Tracheal epithelial cell (primary cell): Measurements from ENCODE around the gene TTR. TPM values are rescaled to one million over a fixed set of nuclear protein-coding genes. Genes with fewer than 3 reads are reported as not detected.

Experiments
- total RNA-seq: library from RNA; depleted of rRNA; stranded (reverse); fragments of >200 nt; gene quantifications from 2 replicates; pipeline ENCODE4 v1.2.1, GENCODE V29; 2014

The TTR gene
- not detected in 2 replicates for total RNA-seq

DNA sequence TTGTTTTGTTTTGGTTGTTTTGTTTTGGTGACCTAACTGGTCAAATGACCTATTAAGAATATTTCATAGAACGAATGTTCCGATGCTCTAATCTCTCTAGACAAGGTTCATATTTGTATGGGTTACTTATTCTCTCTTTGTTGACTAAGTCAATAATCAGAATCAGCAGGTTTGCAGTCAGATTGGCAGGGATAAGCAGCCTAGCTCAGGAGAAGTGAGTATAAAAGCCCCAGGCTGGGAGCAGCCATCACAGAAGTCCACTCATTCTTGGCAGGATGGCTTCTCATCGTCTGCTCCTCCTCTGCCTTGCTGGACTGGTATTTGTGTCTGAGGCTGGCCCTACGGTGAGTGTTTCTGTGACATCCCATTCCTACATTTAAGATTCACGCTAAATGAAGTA is at the start of gene TTR:
TTR (plus strand) TSS at position 250 of the 400 bp plus-strand sequence; CDS start at position 276, 26 bp downstream.

Other genes starting within 250 kb of the TTR start
- not detected in 2 replicates for gene DSG4, start 215.1 kb upstream of the TTR start, total RNA-seq
- gene DSG3, start 144.1 kb upstream of the TTR start, total RNA-seq: 215 and 390 TPM in 2 replicates
- gene DSG2, start 93.7 kb upstream of the TTR start, total RNA-seq: 136 and 189 TPM in 2 replicates
- 1.9 and 3.2 TPM in 2 replicates for gene B4GALT6, start 92.7 kb downstream of the TTR start, total RNA-seq
- gene SLC25A52, start 169.0 kb downstream of the TTR start, total RNA-seq: 0.24 TPM in 1 of 2 replicates, not detected in the other